ENCODE measurements around the gene CST4.
"Not testable (repeated sequence)": the region's sequence is repeated elsewhere in the genome, so short reads cannot be mapped to it uniquely, and the experiment has no call there.

Gene CST4

GRCh38 chr20:23659610-23659988 is 29.2 kb downstream of the CST4 start:
- not testable (repeated sequence) for DNase-seq

- DNase-seq, result no peak
Measured at GRCh38 chr20:23658989-23659609, 29.7 kb downstream of the CST4 start.

GRCh38 chr20:23658336-23658735 is 30.5 kb downstream of the CST4 start:
- no peak for DNase-seq

GRCh38 chr20:23657202-23657601 is 31.6 kb downstream of the CST4 start:
- no peak for DNase-seq

GRCh38 chr20:23656372-23656771 is 32.5 kb downstream of the CST4 start:
- no peak for DNase-seq

GRCh38 chr20:23655491-23656211 is 33.2 kb downstream of the CST4 start:
- peak; percentile 92 for DNase-seq

GRCh38 chr20:23654717-23655116 is 34.1 kb downstream of the CST4 start:
- no peak for DNase-seq

GRCh38 chr20:23654000-23654399 is 34.8 kb downstream of the CST4 start:
- DNase-seq, result peak; percentile 28

GRCh38 chr20:23653400-23653938 is 35.4 kb downstream of the CST4 start:
- no peak for DNase-seq

GRCh38 chr20:23652926-23653325 is 35.9 kb downstream of the CST4 start:
- DNase-seq, result no peak

- no peak for DNase-seq
Measured at GRCh38 chr20:23652371-23652770, 36.5 kb downstream of the CST4 start.

- DNase-seq, result no peak
Measured at GRCh38 chr20:23651117-23651516, 37.7 kb downstream of the CST4 start.

- no peak for DNase-seq
Measured at GRCh38 chr20:23649830-23650417, 38.9 kb downstream of the CST4 start.

- no peak for DNase-seq
Measured at GRCh38 chr20:23649242-23649641, 39.6 kb downstream of the CST4 start.

- no peak for DNase-seq
Measured at GRCh38 chr20:23647346-23647745, 41.5 kb downstream of the CST4 start.

GRCh38 chr20:23646106-23646873 is 42.5 kb downstream of the CST4 start:
- peak; percentile 85 for DNase-seq

GRCh38 chr20:23645575-23645974 is 43.3 kb downstream of the CST4 start:
- no peak for DNase-seq

- DNase-seq, result peak; percentile 75
Measured at GRCh38 chr20:23644164-23644563, 44.7 kb downstream of the CST4 start.

GRCh38 chr20:23643659-23644058 is 45.2 kb downstream of the CST4 start:
- DNase-seq, result peak; percentile 78

- peak; percentile 71 for DNase-seq
Measured at GRCh38 chr20:23641936-23642751, 46.7 kb downstream of the CST4 start.

- no peak for DNase-seq
Measured at GRCh38 chr20:23640671-23641667, 47.9 kb downstream of the CST4 start.

Data from inflammatory macrophage treated with lipopolysaccharide for 4 hours (primary cell).